Peyer's patch (tissue), 4 donors: ENCODE results near the gene CARMIL3.

Source experiments
- POLR2A ChIP-seq, 2 donors: fragments of 450-650 bp; IDR thresholded peaks; one replicate each; pipeline ENCODE4 v1.5.1; 2017; ENCODE audit warnings: antibody characterized with exemption in 2 of 2, mild to moderate bottlenecking in 2 of 2, moderate library complexity in 2 of 2
- TF ChIP-seq, protein P1 (sequence below), 6 experiments: fragments of 450-650 bp in 4 of 6; fragments of 200-600 bp in 2 of 6; sonication (generic) in 1 of 6; IDR thresholded peaks; one replicate each; pipeline ENCODE4 v1.5.1; 2017 to 2019; ENCODE audit warnings: antibody characterized with exemption in 6 of 6, mild to moderate bottlenecking in 3 of 6, moderate library complexity in 1 of 6

DNA sequence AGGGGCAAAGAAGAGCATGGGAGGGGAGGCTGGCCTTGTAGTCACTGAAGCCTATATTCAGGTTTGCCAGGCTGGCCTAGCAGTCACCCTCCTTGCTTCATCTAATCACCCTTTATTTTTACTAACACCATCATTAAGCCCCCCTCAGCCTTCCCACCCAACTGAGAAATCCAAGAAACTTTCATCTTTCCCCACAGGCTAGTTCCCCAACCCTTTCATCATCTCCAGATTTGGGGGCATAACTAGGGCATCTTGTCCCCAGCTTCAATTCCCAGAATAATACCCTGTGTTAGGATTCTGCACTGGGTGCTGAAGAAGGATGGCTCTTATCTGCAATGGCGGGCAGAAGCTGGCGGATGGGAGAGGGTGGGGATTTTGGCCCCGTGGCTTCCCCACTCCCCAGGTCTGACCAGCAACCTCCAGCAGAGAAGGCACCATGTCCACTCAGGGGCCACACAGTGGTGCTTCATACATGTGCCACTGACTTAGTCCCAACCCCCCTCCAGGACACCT is 49.2 kb downstream of the CARMIL3 start:
- TF ChIP-seq, protein P1, sequence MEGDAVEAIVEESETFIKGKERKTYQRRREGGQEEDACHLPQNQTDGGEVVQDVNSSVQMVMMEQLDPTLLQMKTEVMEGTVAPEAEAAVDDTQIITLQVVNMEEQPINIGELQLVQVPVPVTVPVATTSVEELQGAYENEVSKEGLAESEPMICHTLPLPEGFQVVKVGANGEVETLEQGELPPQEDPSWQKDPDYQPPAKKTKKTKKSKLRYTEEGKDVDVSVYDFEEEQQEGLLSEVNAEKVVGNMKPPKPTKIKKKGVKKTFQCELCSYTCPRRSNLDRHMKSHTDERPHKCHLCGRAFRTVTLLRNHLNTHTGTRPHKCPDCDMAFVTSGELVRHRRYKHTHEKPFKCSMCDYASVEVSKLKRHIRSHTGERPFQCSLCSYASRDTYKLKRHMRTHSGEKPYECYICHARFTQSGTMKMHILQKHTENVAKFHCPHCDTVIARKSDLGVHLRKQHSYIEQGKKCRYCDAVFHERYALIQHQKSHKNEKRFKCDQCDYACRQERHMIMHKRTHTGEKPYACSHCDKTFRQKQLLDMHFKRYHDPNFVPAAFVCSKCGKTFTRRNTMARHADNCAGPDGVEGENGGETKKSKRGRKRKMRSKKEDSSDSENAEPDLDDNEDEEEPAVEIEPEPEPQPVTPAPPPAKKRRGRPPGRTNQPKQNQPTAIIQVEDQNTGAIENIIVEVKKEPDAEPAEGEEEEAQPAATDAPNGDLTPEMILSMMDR (IDR thresholded peaks at IDR 0.05): no peak
- no peak for TF ChIP-seq POLR2A (IDR thresholded peaks at IDR 0.05)
